ENCODE data around the gene ATAD2B. TPM values are rescaled to one million over a fixed set of nuclear protein-coding genes. Genes with fewer than 3 reads are reported as not detected.
"Not testable (repeated sequence)": the region's sequence is repeated elsewhere in the genome, so short reads cannot be mapped to it uniquely, and the experiment has no call there.

The ATAD2B gene
- 38.5 TPM for total RNA-seq

GRCh38 chr2:23926750-23927571 is at the start of gene ATAD2B:
Gene ATAD2B, minus strand, starts transcription at chr2:23927123. Its CDS starts 353 bp downstream, at chr2:23926770.
- peaks cover 38% of the 10 kb centered on the region for H3K4me1 ChIP-seq
- H3K27me3 ChIP-seq: no peaks in the 10 kb centered on the region
- peak; percentile 72 to 87 for TF ChIP-seq POLR2AphosphoS5 (IDR thresholded peaks at IDR 0.05; ENCODE audit: insufficient read depth in 1 of 2, low read depth in 1 of 2)
- TF ChIP-seq CTCF (IDR thresholded peaks at IDR 0.05): peak; percentile 75 to 88 (median 76)
- peak in 1 of 2 donors; percentile 66 for TF ChIP-seq POLR2A (IDR thresholded peaks at IDR 0.05)
- peak within 1 kb of the TSS; percentile 99 for H3K27ac ChIP-seq
- H3K9me3 ChIP-seq: no peaks in the 10 kb centered on the region
- H3K36me3 ChIP-seq: no peaks in the 10 kb centered on the region
- H3K4me3 ChIP-seq: peak within 1 kb of the TSS; percentile 79 to 93
- intact Hi-C loops (cut with DNase I): loop anchor here (10.0 kb wide), 1 partner anchor 118 kb away; the partner anchor contains the start of genes FKBP1B and WDCP
- peak in 1 of 2 donors; percentile 91 for DNase-seq (ENCODE audit: extremely low spot score in 2 of 2)

- H3K4me1 ChIP-seq: no peaks in the 10 kb centered on the region
- TF ChIP-seq CTCF (IDR thresholded peaks at IDR 0.05): no peak
- no peak for TF ChIP-seq POLR2AphosphoS5 (IDR thresholded peaks at IDR 0.05; ENCODE audit: insufficient read depth in 1 of 2, low read depth in 1 of 2)
- no peak for TF ChIP-seq POLR2A (IDR thresholded peaks at IDR 0.05)
- H3K36me3 ChIP-seq: peaks cover 0 to 31% of the 10 kb centered on the region in 2 donors
- H3K27me3 ChIP-seq: no peaks in the 10 kb centered on the region
- H3K9me3 ChIP-seq: no peaks in the 10 kb centered on the region
- no peak overlapping the region for H3K27ac ChIP-seq
- no peak overlapping the region for H3K4me3 ChIP-seq
- DNase-seq (ENCODE audit: extremely low spot score in 2 of 2): no peak
- intact Hi-C loops (cut with DNase I): no loop called here
Observed at GRCh38 chr2:23967846-23968245, 40.9 kb upstream of the ATAD2B start.

- DNase-seq (ENCODE audit: extremely low spot score in 2 of 2): no peak
- Histone ChIP-seq H3K4me1 (peaks cover 10% of the 10 kb centered on the region), H3K27me3 (no peaks in the 10 kb centered on the region), H3K4me3 (peak overlapping the region in 1 of 2 donors; percentile 25), H3K9me3 (no peaks in the 10 kb centered on the region), H3K27ac (no peak overlapping the region), H3K36me3 (no peaks in the 10 kb centered on the region)
- no peak for TF ChIP-seq CTCF (IDR thresholded peaks at IDR 0.05)
- no peak for TF ChIP-seq POLR2AphosphoS5 (IDR thresholded peaks at IDR 0.05; ENCODE audit: insufficient read depth in 1 of 2, low read depth in 1 of 2)
- no peak for TF ChIP-seq POLR2A (IDR thresholded peaks at IDR 0.05)
- intact Hi-C loops (cut with DNase I): no loop called here
Observed at GRCh38 chr2:23954325-23955014, 27.5 kb upstream of the ATAD2B start.

DNA sequence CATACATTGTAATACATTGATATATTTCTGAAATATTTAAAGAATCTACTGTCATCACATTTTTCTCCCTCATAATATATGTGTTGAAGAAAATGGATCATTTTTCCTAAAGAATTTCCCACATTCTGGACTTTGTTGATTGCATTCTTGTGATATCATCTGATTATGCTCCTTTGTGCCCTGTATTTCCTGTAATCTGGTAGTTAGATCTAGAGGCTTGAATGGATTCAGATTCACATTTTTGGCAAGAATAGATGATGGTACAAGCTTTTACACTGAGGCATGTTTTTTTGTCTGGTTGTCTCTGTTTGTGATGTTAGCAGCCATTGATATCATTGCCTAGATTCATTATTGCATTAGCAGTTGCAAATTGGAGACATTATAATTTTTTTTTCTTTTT is 26.7 kb upstream of the ATAD2B start:
- no peak for TF ChIP-seq POLR2A (IDR thresholded peaks at IDR 0.05)
- TF ChIP-seq POLR2AphosphoS5 (IDR thresholded peaks at IDR 0.05; ENCODE audit: insufficient read depth in 1 of 2, low read depth in 1 of 2): no peak
- no peak for TF ChIP-seq CTCF (IDR thresholded peaks at IDR 0.05)
- DNase-seq (ENCODE audit: extremely low spot score in 2 of 2): no peak
- peaks cover 10% of the 10 kb centered on the region for H3K4me1 ChIP-seq
- H3K36me3 ChIP-seq: no peaks in the 10 kb centered on the region
- intact Hi-C loops (cut with DNase I): no loop called here
- H3K4me3 ChIP-seq: no peak overlapping the region
- no peaks in the 10 kb centered on the region for H3K9me3 ChIP-seq
- no peaks in the 10 kb centered on the region for H3K27me3 ChIP-seq
- no peak overlapping the region for H3K27ac ChIP-seq

DNA sequence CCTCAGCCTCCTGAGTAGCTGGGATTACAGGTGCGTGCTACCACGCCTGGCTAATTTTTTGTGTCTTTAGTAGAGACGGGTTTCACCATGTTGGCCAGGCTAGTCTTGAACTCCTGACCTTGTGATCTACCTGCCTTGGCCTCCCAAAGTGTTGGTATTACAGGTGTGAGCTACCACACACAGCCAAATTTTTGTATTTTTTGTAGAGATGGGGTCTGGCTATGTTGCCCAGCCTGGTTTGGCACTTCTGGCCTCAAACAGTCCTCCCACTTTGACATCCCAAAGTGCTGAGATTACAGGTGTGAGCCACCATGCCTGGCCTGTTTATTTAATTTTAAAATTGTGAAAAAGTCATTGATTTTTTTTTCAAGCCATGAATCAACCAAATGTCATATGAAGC is 25.6 kb upstream of the ATAD2B start:
- H3K27ac ChIP-seq; H3K4me1 ChIP-seq; H3K27me3 ChIP-seq; H3K36me3 ChIP-seq; H3K9me3 ChIP-seq; H3K4me3 ChIP-seq; intact Hi-C loops (cut with DNase I); DNase-seq (ENCODE audit: extremely low spot score in 2 of 2): not testable (repeated sequence)
